ENCODE measurements around the gene PPT2. TPM values are rescaled to one million over a fixed set of nuclear protein-coding genes. Genes with fewer than 3 reads are reported as not detected.

PPT2 gene
- total and polyA plus RNA-seq, 2 experiments from 2014 or later = 50.2 to 147 TPM

GRCh38 chr6:32118782-32119628, 34.9 kb upstream of the PPT2 start:
- H3K4me3 ChIP-seq = no peak overlapping the region
- peaks cover 31% of the 10 kb centered on the region for H3K36me3 ChIP-seq
- H3K27me3 ChIP-seq = no peaks in the 10 kb centered on the region
- DNase-seq (ENCODE audit: low read depth in 1 of 2, low spot score in 1 of 2) = peak; percentile 86 to 94
- no peaks in the 10 kb centered on the region for H3K9me3 ChIP-seq (ENCODE audit: low read depth)
- peak overlapping the region; percentile 69 for H3K27ac ChIP-seq
- H3K4me1 ChIP-seq (ENCODE audit: low read depth) = no peaks in the 10 kb centered on the region
- TF ChIP-seq CTCF (IDR thresholded peaks at IDR 0.05; ENCODE audit: low read depth, low read length) = peak; percentile 98

- H3K9me3 ChIP-seq (ENCODE audit: low read depth) = no peaks in the 10 kb centered on the region
- no peak for DNase-seq (ENCODE audit: low read depth in 1 of 2, low spot score in 1 of 2)
- no peak overlapping the region for H3K4me3 ChIP-seq
- H3K27me3 ChIP-seq = no peaks in the 10 kb centered on the region
- peaks cover 29% of the 10 kb centered on the region for H3K36me3 ChIP-seq
- H3K4me1 ChIP-seq (ENCODE audit: low read depth) = no peaks in the 10 kb centered on the region
- no peak overlapping the region for H3K27ac ChIP-seq
- TF ChIP-seq CTCF (IDR thresholded peaks at IDR 0.05; ENCODE audit: low read depth, low read length) = no peak
Observed at GRCh38 chr6:32120573-32121059, 33.3 kb upstream of the PPT2 start.

- H3K9me3 ChIP-seq (ENCODE audit: low read depth) = no peaks in the 10 kb centered on the region
- H3K27ac ChIP-seq = no peak overlapping the region
- peaks cover 7% of the 10 kb centered on the region for H3K36me3 ChIP-seq
- no peaks in the 10 kb centered on the region for H3K27me3 ChIP-seq
- H3K4me1 ChIP-seq (ENCODE audit: low read depth) = peaks cover 11% of the 10 kb centered on the region
- no peak overlapping the region for H3K4me3 ChIP-seq
- TF ChIP-seq CTCF (IDR thresholded peaks at IDR 0.05; ENCODE audit: low read depth, low read length) = no peak
- no peak for DNase-seq (ENCODE audit: low read depth in 1 of 2, low spot score in 1 of 2)
Observed at GRCh38 chr6:32123681-32124080, 30.3 kb upstream of the PPT2 start.

- Histone ChIP-seq H3K27me3 (no peaks in the 10 kb centered on the region), H3K4me3 (peak overlapping the region; percentile 57), H3K9me3 (ENCODE audit: low read depth) (no peaks in the 10 kb centered on the region), H3K27ac (peak overlapping the region; percentile 93), H3K36me3 (no peaks in the 10 kb centered on the region), H3K4me1 (ENCODE audit: low read depth) (peaks cover 18% of the 10 kb centered on the region)
- TF ChIP-seq CTCF (IDR thresholded peaks at IDR 0.05; ENCODE audit: low read depth, low read length) = no peak
- no peak for DNase-seq (ENCODE audit: low read depth in 1 of 2, low spot score in 1 of 2)
Observed at GRCh38 chr6:32126880-32127279, 27.1 kb upstream of the PPT2 start.

- Histone ChIP-seq H3K4me3 (peak overlapping the region; percentile 57), H3K4me1 (ENCODE audit: low read depth) (peaks cover 18% of the 10 kb centered on the region), H3K36me3 (no peaks in the 10 kb centered on the region), H3K9me3 (ENCODE audit: low read depth) (no peaks in the 10 kb centered on the region), H3K27me3 (no peaks in the 10 kb centered on the region), H3K27ac (peak overlapping the region; percentile 93)
- DNase-seq (ENCODE audit: low read depth in 1 of 2, low spot score in 1 of 2) = no peak
- no peak for TF ChIP-seq CTCF (IDR thresholded peaks at IDR 0.05; ENCODE audit: low read depth, low read length)
Observed at GRCh38 chr6:32127409-32127716, 26.6 kb upstream of the PPT2 start.

Measured in cardiac muscle cell (in vitro differentiated cells and primary cell).